NCI-H1092 treated with DMSO at 0.1 percent for 48 hours (cell line): ENCODE measurements around the gene SPINT1.
"Not testable (repeated sequence)": the region's sequence is repeated elsewhere in the genome, so short reads cannot be mapped to it uniquely, and the experiment has no call there.

Experiments used
- DNase-seq: peaks from one replicate; lab custom pipeline; 2025; lab: John Stamatoyannopoulos, UW

The SPINT1 gene

GRCh38 chr15:40859206-40859851, 15.5 kb downstream of the SPINT1 start:
- peak; percentile 49 for DNase-seq

GRCh38 chr15:40861147-40861546, 17.3 kb downstream of the SPINT1 start:
- not testable (repeated sequence) for DNase-seq

- no peak for DNase-seq
Observed at GRCh38 chr15:40863660-40864270, 19.9 kb downstream of the SPINT1 start.

GRCh38 chr15:40867199-40867598, 23.4 kb downstream of the SPINT1 start:
- DNase-seq, result no peak

- DNase-seq, result no peak
Observed at GRCh38 chr15:40869686-40870085, 25.8 kb downstream of the SPINT1 start.

- no peak for DNase-seq
Observed at GRCh38 chr15:40870716-40871115, 26.9 kb downstream of the SPINT1 start.

GRCh38 chr15:40871749-40872617, 28.1 kb downstream of the SPINT1 start:
- DNase-seq, result no peak

GRCh38 chr15:40872791-40873693, 29.2 kb downstream of the SPINT1 start:
- no peak for DNase-seq

GRCh38 chr15:40873694-40874561, 30.1 kb downstream of the SPINT1 start, which contains the start of gene RHOV:
Gene RHOV (minus strand): TSS chr15:40874234. CDS start chr15:40874139, 95 bp downstream.
- DNase-seq, result peak; percentile 43

GRCh38 chr15:40875991-40876730, 32.3 kb downstream of the SPINT1 start:
- DNase-seq, result no peak

- no peak for DNase-seq
Observed at GRCh38 chr15:40877694-40878093, 33.8 kb downstream of the SPINT1 start.

- DNase-seq, result no peak
Observed at GRCh38 chr15:40878785-40879184, 34.9 kb downstream of the SPINT1 start.

GRCh38 chr15:40879609-40880008, 35.8 kb downstream of the SPINT1 start:
- DNase-seq, result no peak

GRCh38 chr15:40881351-40881750, 37.5 kb downstream of the SPINT1 start:
- no peak for DNase-seq

- no peak for DNase-seq
Observed at GRCh38 chr15:40886586-40886985, 42.7 kb downstream of the SPINT1 start.

- no peak for DNase-seq
Observed at GRCh38 chr15:40889112-40889511, 45.3 kb downstream of the SPINT1 start.

GRCh38 chr15:40891138-40891537, 47.3 kb downstream of the SPINT1 start:
- DNase-seq, result no peak

GRCh38 chr15:40891810-40892446, 48.1 kb downstream of the SPINT1 start:
- peak; percentile 34 for DNase-seq

- no peak for DNase-seq
Observed at GRCh38 chr15:40892447-40893012, 48.7 kb downstream of the SPINT1 start.
